Esophagus squamous epithelium (tissue), 4 donors: ENCODE data around the gene GSK3B.

Experiments used
- CTCF ChIP-seq, 6 experiments: fragments of 450-650 bp in 4 of 6; fragments of 200-600 bp in 2 of 6; sonication (generic) in 2 of 6; IDR thresholded peaks; one replicate each; pipeline ENCODE4 v1.5.1; 2016 to 2019; ENCODE audit warnings: antibody characterized with exemption in 6 of 6, mild to moderate bottlenecking in 4 of 6, moderate library complexity in 4 of 6
- POLR2A ChIP-seq, 4 donors: fragments of 450-650 bp; IDR thresholded peaks; one replicate each; pipeline ENCODE4 v1.6.1; 2017; ENCODE audit warnings: antibody characterized with exemption in 4 of 4, mild to moderate bottlenecking in 4 of 4, moderate library complexity in 3 of 4

GRCh38 chr3:120142236-120142635 lies 48.0 kb upstream of the GSK3B start:
- no peak for TF ChIP-seq CTCF (IDR thresholded peaks at IDR 0.05)
- no peak for TF ChIP-seq POLR2A (IDR thresholded peaks at IDR 0.05)
